ENCODE data around the gene MED4. TPM values are rescaled to one million over a fixed set of nuclear protein-coding genes. Genes with fewer than 3 reads are reported as not detected.

MED4 gene
- total RNA-seq, 1 experiment from 2014 or later, result 50.6 TPM

DNA sequence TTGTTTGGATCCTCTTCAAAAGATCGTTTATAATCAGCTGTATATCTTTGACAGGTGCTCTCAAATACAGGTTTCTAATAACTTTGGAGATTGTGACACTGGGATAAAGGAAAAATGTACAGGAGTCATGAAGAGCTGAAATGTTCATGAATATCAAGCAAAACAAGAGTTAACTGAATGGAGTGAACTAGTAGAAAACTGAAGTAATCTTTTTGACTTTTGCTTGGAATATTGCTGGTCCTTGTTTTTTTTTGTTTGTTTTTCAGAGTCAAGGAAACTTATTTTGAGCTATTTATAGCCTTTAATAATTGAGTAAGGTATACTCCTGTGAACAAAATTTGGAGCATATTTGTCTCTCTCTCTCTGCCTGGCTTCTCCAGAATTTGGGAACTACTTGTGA is 25.3 kb downstream of the MED4 start:
- Histone ChIP-seq H2BK12ac (ENCODE audit: insufficient read length, low read depth, low read length) (no peak overlapping the region), H3K79me1 (ENCODE audit: insufficient read depth, low read depth, low read length, poor library complexity, severe bottlenecking) (no peaks in the 10 kb centered on the region), H3T11ph (ENCODE audit: low read length) (no peak overlapping the region), H2BK120ac (ENCODE audit: low read depth, low read length, poor library complexity, severe bottlenecking) (no peak overlapping the region), H3K23me2 (ENCODE audit: insufficient read length, low read depth, low read length, poor library complexity, severe bottlenecking) (no peaks in the 10 kb centered on the region), H3K27ac (ENCODE audit: insufficient read length, low read depth, low read length) (no peak overlapping the region), H2BK20ac (ENCODE audit: low read depth, low read length, poor library complexity, severe bottlenecking) (no peak overlapping the region), H4K20me1 (ENCODE audit: control insufficient read depth, insufficient read depth, insufficient read length) (no peaks in the 10 kb centered on the region), H2AFZ (ENCODE audit: low read length) (no peak overlapping the region), H2BK5ac (ENCODE audit: insufficient read length, low read length) (no peak overlapping the region), H3K4ac (ENCODE audit: low read depth, low read length) (no peak overlapping the region), H3K9ac (ENCODE audit: extremely low read depth, insufficient read length, low read length) (no peak overlapping the region), H3K18ac (ENCODE audit: insufficient read length, low read depth, low read length) (no peak overlapping the region), H3K27me3 (ENCODE audit: insufficient read depth, low read length) (no peaks in the 10 kb centered on the region), H4K91ac (ENCODE audit: insufficient read length, low read depth, low read length) (no peak overlapping the region), H2BK15ac (ENCODE audit: low read depth, low read length) (no peak overlapping the region), H4K8ac (replicated peaks; ENCODE audit: insufficient read length, low read depth, low read length) (no peak overlapping the region), H3K4me2 (ENCODE audit: insufficient read depth, insufficient read length, low read length) (no peak overlapping the region), H3K56ac (ENCODE audit: insufficient read length, low read depth, low read length) (no peak overlapping the region), H2AK5ac (ENCODE audit: insufficient read length, low read length) (no peak overlapping the region), H3K4me1 (ENCODE audit: insufficient read depth, low read length) (no peaks in the 10 kb centered on the region), H4K5ac (ENCODE audit: insufficient read length, low read depth, low read length) (no peak overlapping the region), H3K23ac (ENCODE audit: insufficient read length, low read depth, low read length) (no peak overlapping the region), H3K9me3 (ENCODE audit: control insufficient read depth, low read depth, low read length) (peaks cover 80% of the 10 kb centered on the region), H3K14ac (ENCODE audit: insufficient read depth, low read length) (no peak overlapping the region), H3K79me2 (ENCODE audit: insufficient read depth, low read length) (no peaks in the 10 kb centered on the region)
- Mint-ChIP-seq H3K36me3 (ENCODE audit: insufficient read depth in 1 of 3, low read depth in 3 of 3) (peaks cover 82 to 98% (median 95%) of the 10 kb centered on the region in 3 experiments), H3K9me3 (peaks cover 61 to 70% of the 10 kb centered on the region in 2 experiments), H3K27me3 (ENCODE audit: low read depth) (no peaks in the 10 kb centered on the region), H3K4me3 (no peak overlapping the region), H3K27ac (no peak overlapping the region), H3K4me1 (no peaks in the 10 kb centered on the region)
- TF ChIP-seq, protein P1, sequence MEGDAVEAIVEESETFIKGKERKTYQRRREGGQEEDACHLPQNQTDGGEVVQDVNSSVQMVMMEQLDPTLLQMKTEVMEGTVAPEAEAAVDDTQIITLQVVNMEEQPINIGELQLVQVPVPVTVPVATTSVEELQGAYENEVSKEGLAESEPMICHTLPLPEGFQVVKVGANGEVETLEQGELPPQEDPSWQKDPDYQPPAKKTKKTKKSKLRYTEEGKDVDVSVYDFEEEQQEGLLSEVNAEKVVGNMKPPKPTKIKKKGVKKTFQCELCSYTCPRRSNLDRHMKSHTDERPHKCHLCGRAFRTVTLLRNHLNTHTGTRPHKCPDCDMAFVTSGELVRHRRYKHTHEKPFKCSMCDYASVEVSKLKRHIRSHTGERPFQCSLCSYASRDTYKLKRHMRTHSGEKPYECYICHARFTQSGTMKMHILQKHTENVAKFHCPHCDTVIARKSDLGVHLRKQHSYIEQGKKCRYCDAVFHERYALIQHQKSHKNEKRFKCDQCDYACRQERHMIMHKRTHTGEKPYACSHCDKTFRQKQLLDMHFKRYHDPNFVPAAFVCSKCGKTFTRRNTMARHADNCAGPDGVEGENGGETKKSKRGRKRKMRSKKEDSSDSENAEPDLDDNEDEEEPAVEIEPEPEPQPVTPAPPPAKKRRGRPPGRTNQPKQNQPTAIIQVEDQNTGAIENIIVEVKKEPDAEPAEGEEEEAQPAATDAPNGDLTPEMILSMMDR (conservative IDR thresholded peaks at IDR 0.05), result no peak
- DNase-seq, result no peak
- WGBS (ENCODE audit: extremely low coverage, insufficient read length, low lambda C conversion rate), result no CpG with 5 or more reads among the region's 1 CpG
